ENCODE measurements around the gene ELP4. TPM values are rescaled to one million over a fixed set of nuclear protein-coding genes. Genes with fewer than 3 reads are reported as not detected.

Gene ELP4
- total and polyA plus RNA-seq, 9 of the 15 experiments (the other 6 are each of a cell fraction or from before 2014, with no cell fraction given), result 24.1 to 60.3 (median 38.7) TPM

DNA sequence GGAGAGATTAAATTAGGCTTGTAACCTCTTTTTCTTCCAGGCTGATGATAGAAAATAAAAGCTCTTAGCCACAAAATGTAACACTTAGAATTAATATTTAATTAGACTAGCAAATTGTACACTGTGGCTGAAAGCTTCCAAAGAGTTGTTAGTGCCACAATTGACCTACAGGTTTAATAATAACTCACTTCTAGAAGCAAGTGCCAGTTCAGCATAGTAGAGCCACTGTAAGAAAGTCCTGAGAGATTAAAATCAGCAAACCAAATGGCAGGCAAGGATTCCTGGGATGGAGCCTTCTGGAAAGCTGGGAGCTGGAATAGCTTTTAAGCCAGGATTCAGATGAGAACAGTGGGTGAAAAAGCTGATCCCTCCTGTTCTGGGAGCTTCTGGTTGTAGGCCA, 131.0 kb downstream of the ELP4 start:
- CTCF ChIA-PET (ENCODE audit: low intra/inter-chr PET ratio), result interaction anchor here (0.5 kb wide), 1 partner anchor 240 kb away, joined by 3 read pairs; no protein-coding TSS in a partner anchor
- Histone ChIP-seq H3K4me1 (replicated peaks in 1 of 2; ENCODE audit: control insufficient read depth in 2 of 2, insufficient read depth in 2 of 2, low read length in 2 of 2) (no peaks in the 10 kb centered on the region), H3K9ac (ENCODE audit: insufficient read depth in 1 of 2, low read depth in 2 of 2, low read length in 2 of 2) (no peak overlapping the region), H2AFZ (ENCODE audit: low read depth, low read length) (no peak overlapping the region), H3K79me2 (ENCODE audit: control insufficient read depth, insufficient read depth, low read length) (no peaks in the 10 kb centered on the region), H3K27ac (ENCODE audit: extremely low read depth, low read depth, low read length) (no peak overlapping the region), H3K9me3 (replicated peaks; ENCODE audit: control insufficient read depth, insufficient read depth, low read depth, low read length) (no peaks in the 10 kb centered on the region), H3K36me3 (ENCODE audit: control insufficient read depth, insufficient read depth, low read length) (no peaks in the 10 kb centered on the region), H3K9me1 (ENCODE audit: control insufficient read depth, insufficient read depth, low read length) (no peaks in the 10 kb centered on the region), H3K4me3 (no peak overlapping the region), H3K4me2 (ENCODE audit: insufficient read depth, low read length) (no peak overlapping the region), H3K27me3 (ENCODE audit: control insufficient read depth in 2 of 2, insufficient read depth in 2 of 2, low read length in 2 of 2) (no peaks in the 10 kb centered on the region), H4K20me1 (replicated peaks; ENCODE audit: control insufficient read depth, insufficient read depth, low read length) (no peaks in the 10 kb centered on the region)
- ATAC-seq, result no peak
- POLR2A ChIA-PET, result interaction anchor here (0.6 kb wide), 1 partner anchor 10 kb away, joined by 3 read pairs; no protein-coding TSS in a partner anchor
- BruUV-seq (replicated peaks), result no TSS peak
- in situ Hi-C loops (cut with MboI) (loop anchor here (10.0 kb wide), 1 partner anchor 234 kb away; no protein-coding TSS in a partner anchor), intact Hi-C loops (cut with micrococcal nuclease) (loop anchor here (1.0 to 10.0 kb wide), 3 partner anchors 172 to 534 kb away; partner anchors contain the start of gene PAX6)
- no peak for FAIRE-seq
- DNase-seq (ENCODE audit: extremely low read depth in 1 of 4, low spot score in 3 of 4), result no peak
- TF ChIP-seq L3MBTL2 (IDR thresholded peaks at IDR 0.05), result no peak
- TF ChIP-seq, protein P1, sequence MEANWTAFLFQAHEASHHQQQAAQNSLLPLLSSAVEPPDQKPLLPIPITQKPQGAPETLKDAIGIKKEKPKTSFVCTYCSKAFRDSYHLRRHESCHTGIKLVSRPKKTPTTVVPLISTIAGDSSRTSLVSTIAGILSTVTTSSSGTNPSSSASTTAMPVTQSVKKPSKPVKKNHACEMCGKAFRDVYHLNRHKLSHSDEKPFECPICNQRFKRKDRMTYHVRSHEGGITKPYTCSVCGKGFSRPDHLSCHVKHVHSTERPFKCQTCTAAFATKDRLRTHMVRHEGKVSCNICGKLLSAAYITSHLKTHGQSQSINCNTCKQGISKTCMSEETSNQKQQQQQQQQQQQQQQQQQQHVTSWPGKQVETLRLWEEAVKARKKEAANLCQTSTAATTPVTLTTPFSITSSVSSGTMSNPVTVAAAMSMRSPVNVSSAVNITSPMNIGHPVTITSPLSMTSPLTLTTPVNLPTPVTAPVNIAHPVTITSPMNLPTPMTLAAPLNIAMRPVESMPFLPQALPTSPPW (CRISPR knock-in tag; IDR thresholded peaks at IDR 0.05), result no peak

DNA sequence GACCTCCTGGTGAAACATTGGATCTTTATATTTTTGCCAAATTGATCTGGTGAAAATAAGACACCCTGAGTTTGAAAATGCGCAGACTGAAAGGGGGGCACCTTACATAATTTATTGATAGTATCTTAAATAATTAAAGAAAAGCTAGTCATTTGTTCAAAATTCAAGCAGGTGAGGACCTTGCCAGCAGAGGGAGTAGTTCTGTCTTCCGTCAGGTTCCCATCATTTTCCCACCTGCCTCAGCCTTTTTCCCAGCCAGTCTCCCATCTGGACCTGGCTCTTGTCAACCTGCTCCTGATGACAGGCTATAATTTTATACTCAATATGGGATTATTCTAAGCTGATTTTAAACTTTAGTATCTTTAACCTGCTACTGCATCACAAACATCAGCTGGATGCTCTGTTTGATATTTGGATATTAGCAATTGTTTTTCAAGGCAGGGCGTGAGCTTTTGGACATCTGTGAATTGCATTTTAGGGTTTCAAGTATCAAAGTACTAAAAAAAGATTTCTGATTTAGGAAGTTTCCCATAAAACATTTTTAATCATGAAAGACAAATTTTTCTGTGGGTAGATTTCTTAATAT, 132.0 kb downstream of the ELP4 start:
- Histone ChIP-seq H4K20me1 (replicated peaks; ENCODE audit: control insufficient read depth, insufficient read depth, low read length) (no peaks in the 10 kb centered on the region), H3K9me3 (replicated peaks; ENCODE audit: control insufficient read depth, insufficient read depth, low read depth, low read length) (no peaks in the 10 kb centered on the region), H3K4me1 (replicated peaks in 1 of 2; ENCODE audit: control insufficient read depth in 2 of 2, insufficient read depth in 2 of 2, low read length in 2 of 2) (no peaks in the 10 kb centered on the region), H2AFZ (ENCODE audit: low read depth, low read length) (no peak overlapping the region), H3K9ac (ENCODE audit: insufficient read depth in 1 of 2, low read depth in 2 of 2, low read length in 2 of 2) (no peak overlapping the region), H3K4me3 (no peak overlapping the region), H3K36me3 (ENCODE audit: control insufficient read depth, insufficient read depth, low read length) (no peaks in the 10 kb centered on the region), H3K9me1 (ENCODE audit: control insufficient read depth, insufficient read depth, low read length) (no peaks in the 10 kb centered on the region), H3K27me3 (ENCODE audit: control insufficient read depth in 2 of 2, insufficient read depth in 2 of 2, low read length in 2 of 2) (no peaks in the 10 kb centered on the region), H3K4me2 (ENCODE audit: insufficient read depth, low read length) (no peak overlapping the region), H3K27ac (ENCODE audit: extremely low read depth, low read depth, low read length) (no peak overlapping the region), H3K79me2 (ENCODE audit: control insufficient read depth, insufficient read depth, low read length) (no peaks in the 10 kb centered on the region)
- intact Hi-C loops (cut with micrococcal nuclease), result loop anchor here (1.0 to 10.0 kb wide), 3 partner anchors 171 to 533 kb away; partner anchors contain the start of gene PAX6
- DNase-seq (ENCODE audit: extremely low read depth in 1 of 4, low spot score in 3 of 4) (peak; percentile 12 to 40 (median 18)), ATAC-seq (no peak), FAIRE-seq (peak; percentile 69)
- BruUV-seq (replicated peaks), result no TSS peak
- in situ Hi-C loops (cut with MboI), result loop anchor here (10.0 kb wide), 1 partner anchor 233 kb away; no protein-coding TSS in a partner anchor
- CTCF ChIA-PET (ENCODE audit: low intra/inter-chr PET ratio), result no interaction called here
- POLR2A ChIA-PET, result interaction anchor here (0.7 kb wide), 1 partner anchor 17 kb away, joined by 3 read pairs; no protein-coding TSS in a partner anchor
- 50% methylated on average over 3 of the region's 3 CpGs for WGBS (ENCODE audit: insufficient coverage, low coverage, missing lambda C conversion rate)
- TF ChIP-seq GABPA (tag; conservative IDR thresholded peaks at IDR 0.05; ENCODE audit: low read depth) (no peak), JUND (IDR thresholded peaks at IDR 0.05; ENCODE audit: borderline replicate concordance, low read depth, low read length) (no peak), JUND (tag; IDR thresholded peaks at IDR 0.05; ENCODE audit: borderline replicate concordance, low read depth, low read length) (no peak), STAT5A (IDR thresholded peaks at IDR 0.05; ENCODE audit: borderline replicate concordance, low read length) (no peak), SMC3 (conservative IDR thresholded peaks at IDR 0.05; ENCODE audit: insufficient read depth, low read depth, low read length) (peak; percentile 34; the same call in 1 of the 2 replicates), FIP1L1 (IDR thresholded peaks at IDR 0.05; ENCODE audit: low read depth, low read length, poor library complexity, severe bottlenecking) (no peak), SIRT6 (IDR thresholded peaks at IDR 0.05; ENCODE audit: low read depth, low read length) (no peak), RAD21 (CRISPR knock-in tag; conservative IDR thresholded peaks at IDR 0.05 in 1 of 2, IDR thresholded peaks at IDR 0.05 in 1 of 2) (peak; percentile 15 to 45; a peak in 2 of 4 replicates), SAP30 (IDR thresholded peaks at IDR 0.05; ENCODE audit: borderline replicate concordance, insufficient read depth, low read depth, low read length, poor library complexity, severe bottlenecking) (no peak)
- TF ChIP-seq, protein P1 (CRISPR knock-in tag; IDR thresholded peaks at IDR 0.05), result no peak

All from K562 (cell line).